Measurements from ENCODE around the gene TMIE.

DNA sequence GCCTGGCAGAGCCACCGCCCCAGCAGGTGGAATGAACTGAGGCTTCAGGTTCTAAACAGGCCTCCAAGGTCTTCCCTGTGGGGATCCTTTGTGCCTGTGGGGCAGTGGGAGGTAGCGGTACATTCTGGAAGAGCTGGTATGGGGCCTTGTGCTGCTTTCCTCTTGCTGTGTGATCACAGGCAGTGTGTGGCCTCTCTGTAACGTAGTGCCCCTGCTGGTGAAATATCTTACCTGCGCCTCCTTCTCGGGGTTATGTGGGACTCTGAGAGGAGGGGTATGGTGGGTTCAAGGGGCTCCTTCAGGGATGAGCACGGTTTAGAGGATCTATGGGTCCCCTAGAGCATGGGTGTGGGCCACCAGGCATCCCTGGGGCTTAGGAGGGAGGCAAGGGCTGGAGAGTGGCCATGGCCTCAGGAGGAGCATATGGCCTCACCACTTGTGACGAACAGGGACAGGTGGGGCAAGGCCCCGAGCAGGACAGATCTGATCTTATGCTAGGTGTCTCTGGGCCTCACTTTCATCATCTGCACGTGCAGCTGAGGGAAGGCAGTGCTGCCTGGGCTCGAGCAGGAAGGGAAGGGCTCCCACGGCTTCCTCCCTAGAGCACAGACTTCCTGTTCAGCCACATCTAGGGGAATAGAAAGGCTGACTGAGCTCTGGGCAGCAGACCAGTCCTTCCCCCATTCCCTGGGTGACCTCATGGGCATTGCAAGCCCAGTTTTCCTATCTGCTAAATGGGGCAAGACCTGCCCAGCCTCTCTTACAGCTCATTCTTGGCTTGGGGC is 5.8 kb upstream of the TMIE start:
- TF ChIP-seq CTCF (conservative IDR thresholded peaks at IDR 0.05 in 1 of 2, IDR thresholded peaks at IDR 0.05 in 1 of 2; ENCODE audit: extremely low read depth in 1 of 2, insufficient read depth in 1 of 2, low read depth in 1 of 2, low read length in 2 of 2) (peak; percentile 34 to 42), EZH2 (IDR thresholded peaks at IDR 0.05; ENCODE audit: borderline replicate concordance, low read length) (no peak)
